Right ventricle myocardium inferior (tissue), 1 donor: ENCODE results near the gene C17orf107. TPM values are rescaled to one million over a fixed set of nuclear protein-coding genes. Genes with fewer than 3 reads are reported as not detected.
"Not testable (repeated sequence)": the region's sequence is repeated elsewhere in the genome, so short reads cannot be mapped to it uniquely, and the experiment has no call there.

Experiments used
- ATAC-seq: fragments of 200-7000 bp; cut with Tn5 transposase; one replicate; pipeline ENCODE4 v1.9.1; 2020; ENCODE audit warnings: mild to moderate bottlenecking, moderate library complexity
- DNase-seq: peaks from one replicate; pipeline ENCODE4 v3.0.0; 2021; ENCODE audit errors: missing footprints
- intact Hi-C: fragments of 100-400 bp; cut with DNase I; formaldehyde crosslinking; loops from one replicate; pipeline ENCODE4 v1.11.0; 2022
- total RNA-seq: library from RNA; stranded (reverse); fragmentation: NEBNext Ultra II Directional; extraction: Animal tissue kit (Norgen Biotek cat#: 25700); gene quantifications from one replicate; pipeline ENCODE4 v1.2.1, GENCODE V29; 2021
- donor health status: DM: no; HTN: yes; CAD: no; lungs with severe emphysema.

Gene C17orf107
- total RNA-seq, 1 donor from 2014 or later: 0.78 TPM

DNA sequence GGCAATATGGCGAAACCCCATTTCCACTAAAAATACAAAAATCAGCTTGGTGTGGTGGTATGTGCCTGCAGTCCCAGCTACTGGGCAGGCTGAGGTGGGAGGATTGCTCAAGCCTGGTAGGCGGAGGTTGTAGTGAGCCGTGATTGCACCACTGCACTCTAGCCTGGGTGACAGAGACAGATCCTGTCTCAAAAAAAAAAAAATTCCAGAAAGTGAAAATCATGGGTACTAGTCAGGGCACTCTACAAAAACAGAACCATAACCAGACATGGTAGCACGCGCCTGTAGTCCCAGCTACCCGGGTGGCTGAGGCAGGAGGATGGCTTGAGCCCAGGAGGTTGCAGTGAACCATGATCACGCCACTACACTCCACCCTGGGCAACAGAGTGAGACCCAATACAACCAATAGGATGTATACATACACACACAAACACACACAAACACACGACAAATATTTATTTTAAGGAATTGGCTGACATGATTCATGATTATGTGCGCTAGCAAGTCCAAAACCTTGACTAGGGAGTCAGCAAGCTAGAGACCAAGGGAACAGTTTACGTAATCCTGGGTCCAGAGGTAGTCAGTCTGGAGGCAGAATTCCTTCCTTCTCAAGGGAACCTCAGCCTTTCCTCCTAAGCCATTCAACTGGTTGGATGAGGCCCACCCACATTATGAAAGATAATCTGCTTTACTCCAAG lies 21.2 kb downstream of the C17orf107 start:
- intact Hi-C loops: no loop called here
- no peak for ATAC-seq
- no peak for DNase-seq

GRCh38 chr17:4921320-4921719 lies 22.0 kb downstream of the C17orf107 start:
- no peak for DNase-seq
- no peak for ATAC-seq
- intact Hi-C loops: no loop called here

GRCh38 chr17:4926577-4927335 lies 27.4 kb downstream of the C17orf107 start:
- ATAC-seq, DNase-seq, intact Hi-C loops: not testable (repeated sequence)

DNA sequence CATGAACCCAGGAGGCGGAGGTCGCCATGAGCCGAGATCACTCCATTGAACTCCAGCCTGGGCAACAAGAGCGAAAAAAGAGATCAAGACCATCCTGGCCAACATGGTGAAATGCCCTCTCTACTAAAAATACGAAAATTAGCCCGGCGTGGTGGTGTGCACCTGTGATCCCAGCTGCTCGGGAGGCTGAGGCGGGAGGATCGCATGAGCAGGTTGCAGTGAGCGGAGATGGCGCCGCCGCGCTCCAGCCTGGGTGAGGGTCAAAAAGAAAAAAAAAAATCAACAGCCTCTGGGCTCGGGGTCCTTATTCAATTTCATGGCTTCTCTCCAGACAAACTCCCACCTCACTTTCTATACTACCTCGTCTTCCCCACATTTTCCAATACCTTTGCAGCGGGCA lies 29.5 kb downstream of the C17orf107 start:
- ATAC-seq (no peak), DNase-seq (no peak)
- intact Hi-C loops: no loop called here

DNA sequence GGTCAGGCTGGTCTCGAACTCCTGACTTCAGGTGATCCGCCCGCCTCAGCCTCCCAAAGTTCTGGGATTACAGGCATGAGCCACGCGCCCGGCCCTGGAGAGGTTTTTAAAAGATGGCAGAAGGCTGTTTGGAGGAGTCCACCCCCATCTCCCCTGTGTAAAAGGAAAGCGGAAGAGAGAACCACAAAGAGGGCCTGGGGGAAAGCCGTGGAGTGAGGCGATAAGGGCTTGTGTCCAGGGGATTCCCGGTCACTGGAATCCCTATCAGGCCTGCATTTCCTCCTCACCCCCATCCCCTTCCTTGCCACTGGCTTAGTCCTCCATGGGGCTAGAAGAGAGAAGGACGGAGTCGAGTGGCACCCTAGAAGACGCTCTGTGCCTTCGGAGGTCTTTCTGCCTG lies 32.6 kb downstream of the C17orf107 start, which contains the start of gene GP1BA:
TSS of gene GP1BA (plus strand) at position 315 of the 400 bp plus-strand sequence. CDS start 328 bp downstream, outside the sequence.
- ATAC-seq: no peak
- intact Hi-C loops: no loop called here
- no peak for DNase-seq

- intact Hi-C loops: no loop called here
- ATAC-seq (no peak), DNase-seq (no peak)
These were observed 33.4 kb downstream of the C17orf107 start for GRCh38 chr17:4932756-4933155.

DNA sequence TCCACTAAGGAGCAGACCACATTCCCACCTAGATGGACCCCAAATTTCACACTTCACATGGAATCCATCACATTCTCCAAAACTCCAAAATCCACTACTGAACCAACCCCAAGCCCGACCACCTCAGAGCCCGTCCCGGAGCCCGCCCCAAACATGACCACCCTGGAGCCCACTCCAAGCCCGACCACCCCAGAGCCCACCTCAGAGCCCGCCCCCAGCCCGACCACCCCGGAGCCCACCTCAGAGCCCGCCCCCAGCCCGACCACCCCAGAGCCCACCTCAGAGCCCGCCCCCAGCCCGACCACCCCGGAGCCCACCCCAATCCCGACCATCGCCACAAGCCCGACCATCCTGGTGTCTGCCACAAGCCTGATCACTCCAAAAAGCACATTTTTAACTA lies 34.3 kb downstream of the C17orf107 start:
- ATAC-seq: no peak
- intact Hi-C loops: no loop called here

DNA sequence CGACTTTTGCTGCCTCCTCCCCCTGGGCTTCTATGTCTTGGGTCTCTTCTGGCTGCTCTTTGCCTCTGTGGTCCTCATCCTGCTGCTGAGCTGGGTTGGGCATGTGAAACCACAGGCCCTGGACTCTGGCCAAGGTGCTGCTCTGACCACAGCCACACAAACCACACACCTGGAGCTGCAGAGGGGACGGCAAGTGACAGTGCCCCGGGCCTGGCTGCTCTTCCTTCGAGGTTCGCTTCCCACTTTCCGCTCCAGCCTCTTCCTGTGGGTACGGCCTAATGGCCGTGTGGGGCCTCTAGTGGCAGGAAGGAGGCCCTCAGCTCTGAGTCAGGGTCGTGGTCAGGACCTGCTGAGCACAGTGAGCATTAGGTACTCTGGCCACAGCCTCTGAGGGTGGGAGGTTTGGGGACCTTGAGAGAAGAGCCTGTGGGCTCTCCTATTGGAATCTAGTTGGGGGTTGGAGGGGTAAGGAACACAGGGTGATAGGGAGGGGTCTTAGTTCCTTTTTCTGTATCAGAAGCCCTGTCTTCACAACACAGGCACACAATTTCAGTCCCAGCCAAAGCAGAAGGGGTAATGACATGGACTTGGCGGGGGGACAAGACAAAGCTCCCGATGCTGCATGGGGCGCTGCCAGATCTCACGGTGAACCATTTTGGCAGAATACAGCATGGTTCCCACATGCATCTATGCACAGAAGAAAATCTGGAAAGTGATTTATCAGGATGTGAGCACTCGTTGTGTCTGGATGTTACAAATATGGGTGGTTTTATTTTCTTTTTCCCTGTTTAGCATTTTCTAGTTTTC lies 35.0 kb downstream of the C17orf107 start:
- intact Hi-C loops: no loop called here
- no peak for DNase-seq
- peak; percentile 42 for ATAC-seq

More for the DNA sequence above, 34.3 kb downstream of the C17orf107 start:
- no peak for DNase-seq

DNA sequence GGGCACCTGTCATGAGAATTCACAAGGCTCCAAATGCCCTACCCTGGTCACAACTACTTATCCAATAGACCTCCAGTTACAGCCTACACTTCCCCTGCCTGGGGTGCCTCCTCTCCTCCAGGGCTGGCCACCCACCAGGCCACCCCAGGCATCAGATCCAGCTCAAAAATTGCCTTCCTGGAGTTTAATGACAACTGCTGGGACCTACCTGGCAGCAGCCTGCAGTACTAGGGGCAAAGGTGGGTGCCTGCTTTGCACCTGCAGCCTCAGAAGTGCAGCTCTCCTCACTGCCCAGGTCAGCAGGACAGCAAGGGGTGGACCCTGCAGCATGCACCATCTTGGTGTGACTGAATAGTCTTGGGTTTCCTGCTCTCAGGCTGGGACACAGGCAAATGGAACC lies 36.3 kb downstream of the C17orf107 start:
- intact Hi-C loops: no loop called here
- ATAC-seq (no peak), DNase-seq (no peak)

DNA sequence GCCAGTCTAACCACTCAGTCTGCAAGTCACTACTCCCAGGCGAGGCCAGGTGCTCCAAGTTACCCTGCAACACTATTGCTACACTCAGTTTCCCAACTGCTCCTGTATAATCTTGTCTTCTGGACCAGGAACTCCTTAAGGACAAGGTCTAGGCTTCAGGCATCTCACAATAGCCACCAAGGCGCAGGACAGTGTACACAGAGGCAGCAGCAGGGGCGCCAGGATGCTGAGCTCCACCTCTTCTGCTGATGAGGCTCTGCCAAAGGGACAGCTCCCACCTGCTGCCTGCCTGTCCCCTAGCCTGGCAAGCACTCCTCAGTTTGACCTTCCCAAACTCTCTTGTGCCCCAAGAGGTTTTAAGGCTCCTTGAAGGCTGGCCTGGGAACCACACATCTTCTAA lies 37.1 kb downstream of the C17orf107 start:
- intact Hi-C loops: no loop called here
- DNase-seq (no peak), ATAC-seq (no peak)

GRCh38 chr17:4937553-4937952 lies 38.2 kb downstream of the C17orf107 start:
- intact Hi-C loops: no loop called here
- DNase-seq: no peak
- ATAC-seq: no peak

DNA sequence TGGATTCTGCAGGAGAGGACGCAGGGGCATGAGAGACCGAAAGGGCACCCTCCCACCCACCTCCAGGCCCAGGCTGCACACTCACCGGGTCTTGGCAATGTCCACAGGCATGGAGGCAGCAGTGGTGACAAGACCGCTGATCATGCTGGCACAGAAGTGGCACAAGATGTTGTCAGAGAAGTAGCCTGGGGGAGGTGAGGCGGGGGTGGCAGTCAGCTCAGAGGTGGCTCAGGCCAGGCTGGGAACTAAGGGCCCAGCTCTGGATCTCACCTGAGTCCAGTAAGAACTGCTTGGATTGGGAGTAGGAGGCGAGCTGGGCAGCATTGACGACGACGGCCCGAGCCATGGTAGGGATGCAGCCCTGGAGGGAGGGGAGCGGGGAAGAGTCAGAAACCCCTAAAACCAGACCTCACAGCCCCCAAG lies 38.7 kb downstream of the C17orf107 start:
- intact Hi-C loops: no loop called here
- DNase-seq (no peak), ATAC-seq (no peak)

DNA sequence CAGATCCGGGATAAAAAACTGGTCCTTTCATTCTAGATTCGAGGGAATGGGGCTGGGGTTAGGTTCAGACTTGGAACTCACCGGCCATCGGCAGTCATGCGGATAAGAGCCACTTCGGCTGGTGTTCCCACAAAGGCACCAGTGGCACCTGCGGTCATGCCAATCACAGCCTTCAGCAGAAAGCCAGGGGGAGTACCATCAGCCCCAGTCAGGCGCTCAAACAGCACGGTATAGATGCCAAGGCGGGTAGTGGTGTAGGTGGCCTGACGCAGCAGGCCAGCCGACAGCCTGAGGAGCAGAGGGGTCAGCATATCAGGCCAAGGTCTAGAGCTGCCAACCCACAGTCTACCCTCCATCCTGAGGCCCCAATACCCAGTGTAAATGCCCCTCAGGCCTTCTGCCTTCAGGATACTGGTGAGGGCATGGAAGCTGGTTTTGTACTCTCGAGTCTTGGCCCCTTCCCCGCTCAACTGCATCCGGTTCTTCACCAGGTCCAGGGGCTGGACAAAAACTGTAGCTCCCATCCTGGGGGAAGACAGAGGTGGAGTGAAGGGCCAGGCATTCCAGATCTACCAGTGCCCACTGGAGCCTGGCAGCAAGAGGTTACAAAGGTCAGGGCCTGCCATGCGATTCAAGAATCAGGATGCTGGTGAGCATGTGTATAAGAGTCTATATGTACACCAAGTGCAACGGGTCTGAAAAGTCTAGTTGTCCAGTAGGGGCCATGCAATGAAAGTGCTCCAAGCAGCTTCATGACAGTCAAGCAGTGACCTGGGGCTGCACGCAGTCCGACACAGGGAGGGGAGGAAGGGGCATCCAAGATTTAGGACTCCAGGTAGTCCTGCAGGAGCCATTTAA lies 39.6 kb downstream of the C17orf107 start:
- intact Hi-C loops: no loop called here
- no peak for DNase-seq
- ATAC-seq: no peak

GRCh38 chr17:4939546-4939795 lies 40.1 kb downstream of the C17orf107 start:
- DNase-seq (peak; percentile 76), ATAC-seq (no peak)
- intact Hi-C loops: no loop called here

DNA sequence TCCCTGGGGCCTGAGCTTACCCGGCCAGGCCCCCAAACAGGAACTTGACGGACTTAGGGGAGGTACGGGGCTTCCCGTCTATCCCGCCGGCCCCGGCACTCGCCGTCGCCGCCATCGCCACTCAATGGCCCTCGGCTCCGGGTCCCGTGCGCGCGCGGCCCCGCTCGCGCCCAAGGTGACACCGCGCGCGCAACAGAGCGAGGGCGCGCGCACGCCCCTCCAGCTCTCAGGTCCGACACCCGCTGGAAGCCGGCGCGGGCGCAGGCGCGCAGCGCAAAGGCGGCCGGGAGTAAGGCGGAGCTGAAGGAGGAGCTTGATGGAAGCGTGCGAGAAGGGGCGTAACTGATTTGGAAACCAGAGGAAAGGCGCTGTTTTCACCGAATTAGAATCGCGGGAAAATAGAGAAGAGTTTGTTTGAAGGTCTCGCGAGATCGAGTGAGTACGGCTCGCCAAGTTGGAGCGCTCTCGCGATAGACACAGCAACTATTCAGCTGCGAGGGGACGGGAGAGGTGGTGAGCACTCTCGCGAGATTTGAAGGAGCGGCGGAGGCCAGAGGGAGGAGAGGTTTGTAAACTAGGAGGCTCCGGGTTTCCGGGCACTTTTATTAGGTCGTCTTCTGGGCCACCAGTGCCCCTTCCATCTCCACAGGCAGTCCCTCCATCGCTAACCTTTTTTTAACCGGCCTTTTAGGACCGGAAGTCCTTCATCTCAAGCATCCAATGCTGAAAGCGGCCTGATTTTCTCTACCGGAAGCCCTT lies 40.6 kb downstream of the C17orf107 start, which contains the start of the genes RNF167 and SLC25A11:
TSS of gene RNF167 (plus strand) at position 473 of the 759 bp plus-strand sequence. CDS start 642 bp downstream, outside the sequence.
TSS of gene SLC25A11 (minus strand) at position 251 of the 759 bp plus-strand sequence. CDS start at position 115, 136 bp downstream.
- intact Hi-C loops: loop anchor here (1.0 kb wide), 2 partner anchors 8 to 27 kb away; partner anchors contain the start of genes PFN1 and SPAG7
- ATAC-seq: peak; percentile 94

GRCh38 chr17:4940555-4941318 lies 41.4 kb downstream of the C17orf107 start:
- DNase-seq (peak; percentile 79), ATAC-seq (peak; percentile 73)
- intact Hi-C loops: loop anchor here (1.0 kb wide), 2 partner anchors 8 to 27 kb away; partner anchors contain the start of genes PFN1 and SPAG7

More for the DNA sequence above, 40.6 kb downstream of the C17orf107 start, which contains the start of the genes RNF167 and SLC25A11:
- peak; percentile 97 for DNase-seq

GRCh38 chr17:4941319-4941610 lies 41.9 kb downstream of the C17orf107 start:
- ATAC-seq (no peak), DNase-seq (no peak)
- intact Hi-C loops: no loop called here
